H1 (cell line): ENCODE measurements around the gene GNG10. TPM values are rescaled to one million over a fixed set of nuclear protein-coding genes. Genes with fewer than 3 reads are reported as not detected.

ENCODE experiments used
- CTCF ChIA-PET: fragments of 300-600 bp; sonication (Branson Sonifier 250); formaldehyde crosslinking; loops from one replicate; lab custom pipeline; 2021; ENCODE audit not compliant: partially characterized antibody; lab: Charles Lee
- POLR2A ChIA-PET: fragments of 300-600 bp; sonication (Branson Sonifier 250); formaldehyde crosslinking; loops from one replicate; lab custom pipeline; 2021; ENCODE audit warnings: inconsistent platforms; ENCODE audit not compliant: partially characterized antibody; lab: Charles Lee
- DNase-seq, 2 experiments: peaks; one replicate each; pipeline versions ENCODE4 v3.0.0 to v3.0.0-alpha.2; 2010 to 2022; ENCODE audit warnings: low spot score in 2 of 2, low read depth in 1 of 2, mixed read lengths in 1 of 2
- FAIRE-seq: peaks from 2 replicates; lab custom pipeline; 2011; peaks lifted over from hg19 to GRCh38; lab: Jason Lieb, UNC
- H2AFZ ChIP-seq: 2 replicates; pipeline ENCODE4 v1.8.1; 2012; ENCODE audit warnings: low read length, inconsistent platforms
- H2AK5ac ChIP-seq: 2 replicates; pipeline ENCODE4 v1.6.1; 2013; ENCODE audit warnings: low read depth, low read length
- H2BK120ac ChIP-seq: replicated peaks from 2 replicates; pipeline ENCODE3; 2013; ENCODE audit warnings: low read depth, low read length, inconsistent platforms
- H2BK12ac ChIP-seq: 2 replicates; pipeline ENCODE4 v1.6.1; 2013; ENCODE audit warnings: low read depth, low read length
- H2BK15ac ChIP-seq: 2 replicates; pipeline ENCODE4 v1.6.1; 2013; ENCODE audit warnings: low read length
- H2BK20ac ChIP-seq: 2 replicates; pipeline ENCODE4 v1.6.1; 2013; ENCODE audit warnings: low read length
- H2BK5ac ChIP-seq: 2 replicates; pipeline ENCODE4 v1.6.1; 2013; ENCODE audit warnings: low read depth, low read length
- H3K14ac ChIP-seq: 2 replicates; pipeline ENCODE4 v1.6.1; 2013; ENCODE audit warnings: inconsistent platforms; ENCODE audit not compliant: insufficient read length
- H3K18ac ChIP-seq: 2 replicates; pipeline ENCODE4 v1.6.1; 2013; ENCODE audit warnings: low read length; ENCODE audit errors: extremely low read depth
- H3K23ac ChIP-seq: 2 replicates; pipeline ENCODE4 v1.6.1; 2013; ENCODE audit warnings: inconsistent platforms; ENCODE audit not compliant: insufficient read length
- H3K23me2 ChIP-seq: 2 replicates; pipeline ENCODE4 v1.6.1; 2013; ENCODE audit warnings: low read depth, low read length
- H3K27ac ChIP-seq: 2 replicates; pipeline ENCODE4 v1.6.1; 2011; ENCODE audit warnings: low read depth, low read length, inconsistent platforms
- H3K27me3 ChIP-seq, 4 experiments: replicated peaks in 1 of 4; 1 replicate in 1 of 4; 2 replicates in 3 of 4; pipeline versions ENCODE4 v1.6.1 to v1.8.1; 2011 to 2013; ENCODE audit warnings: low read length in 3 of 4, mild to moderate bottlenecking in 3 of 4, inconsistent platforms in 2 of 4, mixed read lengths in 2 of 4, moderate library complexity in 1 of 4; ENCODE audit not compliant: control insufficient read depth in 3 of 4, insufficient read depth in 3 of 4; ENCODE audit errors: extremely low read depth in 1 of 4
- H3K36me3 ChIP-seq, 4 experiments: 2 replicates each; pipeline versions ENCODE4 v1.6.1 to v1.8.1; 2011 to 2013; ENCODE audit warnings: mild to moderate bottlenecking in 4 of 4, low read length in 3 of 4, moderate library complexity in 2 of 4, control low read depth in 1 of 4, inconsistent platforms in 1 of 4; ENCODE audit not compliant: insufficient read depth in 4 of 4, control insufficient read depth in 2 of 4
- H3K4ac ChIP-seq: replicated peaks from 2 replicates; pipeline ENCODE3; 2013; ENCODE audit warnings: low read length, low read depth, mixed read lengths, inconsistent platforms; ENCODE audit not compliant: insufficient read length
- H3K4me1 ChIP-seq, 4 experiments: replicated peaks in 1 of 4; 1 replicate in 1 of 4; 2 replicates in 3 of 4; pipeline versions ENCODE4 v1.6.1 to v1.8.1; 2011 to 2013; ENCODE audit warnings: low read length in 3 of 4, inconsistent platforms in 2 of 4, mixed read lengths in 1 of 4; ENCODE audit not compliant: insufficient read depth in 4 of 4, control insufficient read depth in 3 of 4
- H3K4me2 ChIP-seq, 2 experiments: 2 replicates each; pipeline versions ENCODE4 v1.6.1 to v1.8.1; 2011 to 2013; ENCODE audit warnings: low read depth in 2 of 2, low read length in 2 of 2, control low read depth in 1 of 2, inconsistent platforms in 1 of 2, mild to moderate bottlenecking in 1 of 2; ENCODE audit not compliant: insufficient read depth in 1 of 2
- H3K4me3 ChIP-seq, 4 experiments: fragments of 200-600, 300-600 bp in 1 of 4; sonication (generic), shearing (Covaris generic), sonication (Bioruptor Twin) in 1 of 4; 2 replicates each; pipeline versions ENCODE4 v1.5.1 to v1.8.1; 2011 to 2016; ENCODE audit warnings: low read length in 4 of 4, low read depth in 3 of 4, control low read depth in 2 of 4, inconsistent platforms in 2 of 4, mild to moderate bottlenecking in 2 of 4, mixed read lengths in 1 of 4, moderate library complexity in 1 of 4; ENCODE audit not compliant: insufficient read depth in 2 of 4; ENCODE audit errors: extremely low read depth in 1 of 4
- H3K56ac ChIP-seq: replicated peaks from 2 replicates; pipeline ENCODE3; 2013; ENCODE audit warnings: low read depth, mild to moderate bottlenecking, mixed read lengths, low read length, inconsistent platforms; ENCODE audit not compliant: insufficient read length
- H3K79me1 ChIP-seq: 2 replicates; pipeline ENCODE4 v1.6.1; 2013; ENCODE audit warnings: low read depth, low read length, control low read depth
- H3K79me2 ChIP-seq, 2 experiments: 2 replicates each; pipeline versions ENCODE4 v1.6.1 to v1.8.1; 2012 to 2013; ENCODE audit warnings: low read length in 2 of 2, mild to moderate bottlenecking in 2 of 2, inconsistent platforms in 1 of 2; ENCODE audit not compliant: insufficient read depth in 2 of 2, control insufficient read depth in 1 of 2
- H3K9ac ChIP-seq, 4 experiments: replicated peaks in 1 of 4; 1 replicate in 1 of 4; 2 replicates in 3 of 4; pipeline versions ENCODE4 v1.6.1 to v1.8.1; 2011 to 2013; ENCODE audit warnings: low read depth in 3 of 4, low read length in 3 of 4, control low read depth in 2 of 4, mild to moderate bottlenecking in 2 of 4, moderate library complexity in 2 of 4, inconsistent platforms in 1 of 4; ENCODE audit errors: extremely low read depth in 1 of 4
- H3K9me3 ChIP-seq, 2 experiments: 2 replicates each; pipeline versions ENCODE4 v1.6.1 to v1.8.1; 2012 to 2013; ENCODE audit warnings: mild to moderate bottlenecking in 2 of 2, moderate library complexity in 2 of 2, control low read depth in 1 of 2, inconsistent platforms in 1 of 2, low read depth in 1 of 2, low read length in 1 of 2, mixed read lengths in 1 of 2; ENCODE audit not compliant: insufficient read depth in 2 of 2
- H4K20me1 ChIP-seq, 2 experiments: replicated peaks in 1 of 2; 2 replicates each; pipeline versions ENCODE3 to v1.8.1; 2011 to 2013; ENCODE audit warnings: inconsistent platforms in 2 of 2, low read length in 2 of 2, mild to moderate bottlenecking in 1 of 2; ENCODE audit not compliant: insufficient read depth in 2 of 2, control insufficient read depth in 1 of 2
- H4K5ac ChIP-seq: 2 replicates; pipeline ENCODE4 v1.6.1; 2013; ENCODE audit warnings: low read length, low read depth, mixed read lengths, inconsistent platforms; ENCODE audit not compliant: insufficient read length
- H4K8ac ChIP-seq: 2 replicates; pipeline ENCODE4 v1.8.0; 2013; ENCODE audit warnings: mild to moderate bottlenecking, moderate library complexity, low read length, inconsistent platforms; ENCODE audit not compliant: insufficient read depth; ENCODE audit errors: extremely low read depth
- H4K91ac ChIP-seq: replicated peaks from 2 replicates; pipeline ENCODE3; 2013; ENCODE audit warnings: low read length, mixed read lengths, inconsistent platforms; ENCODE audit not compliant: insufficient read length
- ATF3 ChIP-seq: IDR thresholded peaks from 2 replicates; pipeline ENCODE4 v1.6.1; 2011; ENCODE audit warnings: low read depth, mild to moderate bottlenecking, low read length; ENCODE audit not compliant: insufficient read depth
- HDAC2 ChIP-seq, 2 experiments: fragments of 300-600 bp in 1 of 2; sonication (generic) in 1 of 2; IDR thresholded peaks; 2 replicates each; pipeline ENCODE4 v1.6.1; 2011 to 2012; ENCODE audit warnings: low read depth in 2 of 2, low read length in 2 of 2, mild to moderate bottlenecking in 2 of 2, moderate library complexity in 2 of 2, borderline replicate concordance in 1 of 2, inconsistent platforms in 1 of 2
- HDAC6 ChIP-seq: IDR thresholded peaks from one replicate; pipeline ENCODE4 v1.7.1; 2012; ENCODE audit warnings: low read depth, mild to moderate bottlenecking, inconsistent platforms, low read length, moderate library complexity
- KDM5A ChIP-seq: fragments of 200-600 bp; IDR thresholded peaks from 2 replicates; pipeline ENCODE4 v1.7.1; 2012; ENCODE audit warnings: mild to moderate bottlenecking, low read length, inconsistent platforms, mixed read lengths
- MAFK ChIP-seq: IDR thresholded peaks from 2 replicates; pipeline ENCODE4 v1.6.1; 2012; ENCODE audit warnings: low read depth, mild to moderate bottlenecking, improper control_type of control experiment, low read length
- NRF1 ChIP-seq: IDR thresholded peaks from 2 replicates; pipeline ENCODE4 v1.6.1; 2011; ENCODE audit warnings: mild to moderate bottlenecking, low read depth, low read length, improper control_type of control experiment
- SP1 ChIP-seq: IDR thresholded peaks from 2 replicates; pipeline ENCODE4 v1.6.1; 2011; ENCODE audit warnings: low read depth, low read length
- SP2 ChIP-seq: IDR thresholded peaks from 2 replicates; pipeline ENCODE4 v1.6.1; 2012; ENCODE audit warnings: mild to moderate bottlenecking, low read length, inconsistent platforms
- TAF7 ChIP-seq: optimal IDR thresholded peaks from 2 replicates; pipeline ENCODE3; 2011; ENCODE audit warnings: low read depth, mild to moderate bottlenecking, inconsistent platforms, low read length, moderate library complexity, borderline replicate concordance
- WGBS, 2 experiments: shearing (Covaris generic) in 1 of 2; methylation state at CpG; one replicate each; pipeline versions ENCODE4 v1.1.6 to v1.1.7; 2013 to 2015; ENCODE audit warnings: low lambda C conversion rate in 2 of 2, mixed read lengths in 2 of 2, inconsistent platforms in 1 of 2, low coverage in 1 of 2, missing lambda C conversion rate in 1 of 2; ENCODE audit not compliant: insufficient replicate concordance in 2 of 2, insufficient coverage in 1 of 2, insufficient read length in 1 of 2; ENCODE audit errors: extremely low coverage in 1 of 2, missing lambda C conversion rate in 1 of 2; 5-methylcytosine and 5-hydroxymethylcytosine counted together
- polyA plus RNA-seq, 7 experiments: library from polyadenylated mRNA; depleted of rRNA in 3 of 7; stranded (reverse) in 5 of 7; unstranded in 2 of 7; fragments of >200 nt in 5 of 7; fragments of 200-250 nt in 2 of 7; gene quantifications; 1 replicate in 5 of 7; 2 replicates in 1 of 7; 4 replicates in 1 of 7; pipeline versions ENCODE4 v1.2.1 to v1.2.3, GENCODE V29; 2011 to 2013; ENCODE audit warnings: missing spikeins in 2 of 7, mixed read lengths in 2 of 7
- total RNA-seq: library from RNA; stranded (reverse); fragmentation: NEBNext Ultra II Directional; extraction: Animal tissue kit (Norgen Biotek cat#: 25700); gene quantifications from 2 replicates; pipeline ENCODE4 v1.2.1, GENCODE V29; 2021

GNG10 gene
- total and polyA plus RNA-seq, 2 of the 8 experiments (the other 6 are each of a cell fraction or from before 2014, with no cell fraction given) = 24.7 to 28.5 TPM

GRCh38 chr9:111632695-111633388, 28.6 kb upstream of the GNG10 start:
- Histone ChIP-seq H3K23me2 (peaks cover 8% of the 10 kb centered on the region; the same call in 1 of the 2 replicates), H2BK15ac (no peak overlapping the region), H2BK120ac (no peak overlapping the region), H2BK12ac (no peak overlapping the region), H3K23ac (no peak overlapping the region), H3K27me3 (no peaks in the 10 kb centered on the region), H2AFZ (no peak overlapping the region), H4K91ac (no peak overlapping the region), H4K5ac (no peak overlapping the region), H3K56ac (no peak overlapping the region), H3K79me1 (no peaks in the 10 kb centered on the region; the same call in none of the 2 replicates), H3K9ac (no peak overlapping the region), H2AK5ac (no peak overlapping the region), H2BK5ac (no peak overlapping the region), H3K14ac (no peak overlapping the region), H3K4me1 (peaks cover 0 to 3% (median 1%) of the 10 kb centered on the region in 4 experiments; a peak in 3 of 7 replicates), H4K8ac (no peak overlapping the region), H3K18ac (no peak overlapping the region), H3K4me2 (peak overlapping the region; percentile 77 to 94; a peak in 3 of 4 replicates), H3K27ac (no peak overlapping the region), H3K4ac (no peak overlapping the region), H3K4me3 (peak overlapping the region in 3 of 4 experiments; percentile 81 to 92 (median 89); a peak in 5 of 8 replicates), H3K79me2 (peaks cover 13 to 63% of the 10 kb centered on the region in 2 experiments), H3K9me3 (no peaks in the 10 kb centered on the region), H2BK20ac (no peak overlapping the region), H3K36me3 (no peaks in the 10 kb centered on the region), H4K20me1 (peaks cover 3 to 9% of the 10 kb centered on the region in 2 experiments)
- no peak for DNase-seq
- CTCF ChIA-PET = interaction anchor here (0.5 kb wide), 1 partner anchor 24 kb away, joined by 4 read pairs; no protein-coding TSS in a partner anchor
- POLR2A ChIA-PET = interaction anchor here (0.6 to 5.0 kb wide), 4 partner anchors 12 to 34 kb away, joined by 3 to 27 read pairs (median 3); partner anchors contain the start of gene PTGR1
- no peak for FAIRE-seq
- TF ChIP-seq KDM5A (no peak), ATF3 (no peak), HDAC6 (no peak), SP1 (no peak), HDAC2 (IDR thresholded peaks at IDR 0.05; ENCODE audit: borderline replicate concordance in 1 of 2, low read depth in 2 of 2, low read length in 2 of 2) (no peak), SP2 (no peak), TAF7 (no peak), NRF1 (no peak), MAFK (no peak)
- 85% methylated on average over 7 of the region's 7 CpGs; no CpG with 5 or more reads in 1 of the 2 experiments for WGBS, 2 experiments
